ENCODE results near the gene LOXL4.

DNA sequence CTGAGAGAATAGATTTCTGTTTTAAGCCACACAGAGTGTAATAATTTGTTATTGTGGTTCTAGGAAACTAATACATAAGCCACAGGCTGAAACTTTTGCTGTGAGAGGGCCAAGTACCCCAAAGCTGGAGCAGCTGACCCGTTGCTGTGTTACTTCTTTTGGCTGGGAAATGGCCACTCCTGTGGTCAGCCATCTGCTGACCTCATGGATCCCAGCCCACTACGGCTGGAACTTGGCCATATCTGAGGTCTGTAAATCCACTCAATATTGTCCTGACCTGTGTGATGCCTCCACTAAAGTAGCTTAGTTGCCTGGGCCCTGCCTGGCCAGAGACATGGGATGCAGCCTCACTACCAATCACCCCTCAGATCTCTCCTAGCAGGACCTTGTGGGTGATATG, 17.4 kb upstream of the LOXL4 start:
- TF ChIP-seq POLR2A (IDR thresholded peaks at IDR 0.05), result no peak
- TF ChIP-seq, protein P1, sequence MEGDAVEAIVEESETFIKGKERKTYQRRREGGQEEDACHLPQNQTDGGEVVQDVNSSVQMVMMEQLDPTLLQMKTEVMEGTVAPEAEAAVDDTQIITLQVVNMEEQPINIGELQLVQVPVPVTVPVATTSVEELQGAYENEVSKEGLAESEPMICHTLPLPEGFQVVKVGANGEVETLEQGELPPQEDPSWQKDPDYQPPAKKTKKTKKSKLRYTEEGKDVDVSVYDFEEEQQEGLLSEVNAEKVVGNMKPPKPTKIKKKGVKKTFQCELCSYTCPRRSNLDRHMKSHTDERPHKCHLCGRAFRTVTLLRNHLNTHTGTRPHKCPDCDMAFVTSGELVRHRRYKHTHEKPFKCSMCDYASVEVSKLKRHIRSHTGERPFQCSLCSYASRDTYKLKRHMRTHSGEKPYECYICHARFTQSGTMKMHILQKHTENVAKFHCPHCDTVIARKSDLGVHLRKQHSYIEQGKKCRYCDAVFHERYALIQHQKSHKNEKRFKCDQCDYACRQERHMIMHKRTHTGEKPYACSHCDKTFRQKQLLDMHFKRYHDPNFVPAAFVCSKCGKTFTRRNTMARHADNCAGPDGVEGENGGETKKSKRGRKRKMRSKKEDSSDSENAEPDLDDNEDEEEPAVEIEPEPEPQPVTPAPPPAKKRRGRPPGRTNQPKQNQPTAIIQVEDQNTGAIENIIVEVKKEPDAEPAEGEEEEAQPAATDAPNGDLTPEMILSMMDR (IDR thresholded peaks at IDR 0.05), result no peak
